NCI-H69 (cell line): ENCODE results near the gene GPATCH8.
"Not testable (repeated sequence)": the region's sequence is repeated elsewhere in the genome, so short reads cannot be mapped to it uniquely, and the experiment has no call there.

Experiments used
- DNase-seq: peaks from one replicate; lab custom pipeline; 2025; lab: John Stamatoyannopoulos, UW

Gene GPATCH8

GRCh38 chr17:44396946-44397345 lies 106.3 kb downstream of the GPATCH8 start:
- DNase-seq = no peak

- no peak for DNase-seq
These were observed 108.4 kb downstream of the GPATCH8 start for GRCh38 chr17:44394833-44395232.

GRCh38 chr17:44394112-44394511 lies 109.1 kb downstream of the GPATCH8 start:
- not testable (repeated sequence) for DNase-seq

GRCh38 chr17:44390250-44390870 lies 112.8 kb downstream of the GPATCH8 start:
- peak; percentile 25 for DNase-seq

- DNase-seq = no peak
These were observed 113.4 kb downstream of the GPATCH8 start for GRCh38 chr17:44389723-44390202.

GRCh38 chr17:44389281-44389680 lies 113.9 kb downstream of the GPATCH8 start, which contains the start of gene ITGA2B:
TSS of gene ITGA2B (minus strand) at chr17:44389649. CDS start at chr17:44389473, 176 bp downstream.
- DNase-seq = no peak

GRCh38 chr17:44387804-44388203 lies 115.4 kb downstream of the GPATCH8 start:
- no peak for DNase-seq

GRCh38 chr17:44386182-44386525 lies 117.1 kb downstream of the GPATCH8 start:
- DNase-seq = peak; percentile 33

GRCh38 chr17:44385287-44386181 lies 117.7 kb downstream of the GPATCH8 start:
- DNase-seq = peak; percentile 93

- DNase-seq = no peak
These were observed 118.4 kb downstream of the GPATCH8 start for GRCh38 chr17:44384823-44385286.

GRCh38 chr17:44384281-44384822 lies 118.9 kb downstream of the GPATCH8 start:
- DNase-seq = peak; percentile 54

- DNase-seq = no peak
These were observed 119.3 kb downstream of the GPATCH8 start for GRCh38 chr17:44383861-44384260.

- DNase-seq = no peak
These were observed 119.8 kb downstream of the GPATCH8 start for GRCh38 chr17:44383363-44383762.

GRCh38 chr17:44382917-44383316 lies 120.3 kb downstream of the GPATCH8 start:
- no peak for DNase-seq

GRCh38 chr17:44381810-44382305 lies 121.3 kb downstream of the GPATCH8 start:
- no peak for DNase-seq

GRCh38 chr17:44380767-44381166 lies 122.4 kb downstream of the GPATCH8 start:
- no peak for DNase-seq

- no peak for DNase-seq
These were observed 123.3 kb downstream of the GPATCH8 start for GRCh38 chr17:44379887-44380286.

GRCh38 chr17:44378171-44378705 lies 125.0 kb downstream of the GPATCH8 start:
- DNase-seq = no peak

- no peak for DNase-seq
These were observed 126.4 kb downstream of the GPATCH8 start for GRCh38 chr17:44376779-44377178.

GRCh38 chr17:44376124-44376523 lies 127.1 kb downstream of the GPATCH8 start:
- DNase-seq = peak; percentile 25

- no peak for DNase-seq
These were observed 127.8 kb downstream of the GPATCH8 start for GRCh38 chr17:44375196-44376017.
